NCI-H1436 treated with DMSO at 0.1 percent for 48 hours (cell line): ENCODE results near the gene LYSMD1.

ENCODE experiments used
- DNase-seq: peaks from one replicate; lab custom pipeline; 2025; lab: John Stamatoyannopoulos, UW

Gene LYSMD1

GRCh38 chr1:151175041-151175741, 9.5 kb upstream of the LYSMD1 start:
- no peak for DNase-seq

DNA sequence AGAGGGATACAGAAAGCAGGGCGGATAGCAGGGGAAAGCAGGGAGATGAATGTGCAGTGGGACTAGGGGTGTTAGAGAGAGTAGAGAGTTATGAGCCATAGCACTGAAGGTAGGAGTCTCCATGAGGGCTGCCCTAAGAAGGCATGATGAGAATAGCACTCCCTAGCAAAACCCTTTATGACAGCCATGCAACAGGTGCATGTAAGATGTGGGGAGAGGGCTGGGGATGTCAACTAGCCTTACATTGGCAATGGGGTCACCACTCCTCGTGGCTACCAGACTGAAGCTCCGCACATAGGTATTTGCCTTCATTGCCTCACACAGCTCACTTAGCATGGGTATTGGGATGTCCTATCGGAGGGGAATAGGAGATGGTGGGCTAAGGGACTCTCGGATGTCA, 5.5 kb upstream of the LYSMD1 start:
- DNase-seq = no peak

DNA sequence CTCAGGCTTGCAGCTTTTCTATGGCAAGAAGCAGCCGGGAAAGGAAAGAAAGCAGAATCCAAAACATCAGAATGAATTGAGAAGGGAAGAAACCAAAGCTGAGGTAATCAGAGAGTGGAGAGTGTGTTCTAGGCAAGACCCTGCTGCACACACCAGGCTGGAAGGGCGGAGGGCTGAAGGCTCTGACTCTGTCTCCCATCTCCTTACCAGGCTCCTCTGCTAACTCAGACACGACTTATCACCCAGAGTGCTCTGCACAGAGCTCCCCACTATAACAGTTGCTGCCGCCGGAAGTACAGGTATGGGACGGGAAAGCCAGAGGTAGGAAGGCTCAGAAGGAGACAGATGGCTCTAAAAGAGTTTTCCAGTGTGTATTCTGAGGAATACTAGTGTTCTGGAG, 1.4 kb upstream of the LYSMD1 start:
- DNase-seq = no peak

DNA sequence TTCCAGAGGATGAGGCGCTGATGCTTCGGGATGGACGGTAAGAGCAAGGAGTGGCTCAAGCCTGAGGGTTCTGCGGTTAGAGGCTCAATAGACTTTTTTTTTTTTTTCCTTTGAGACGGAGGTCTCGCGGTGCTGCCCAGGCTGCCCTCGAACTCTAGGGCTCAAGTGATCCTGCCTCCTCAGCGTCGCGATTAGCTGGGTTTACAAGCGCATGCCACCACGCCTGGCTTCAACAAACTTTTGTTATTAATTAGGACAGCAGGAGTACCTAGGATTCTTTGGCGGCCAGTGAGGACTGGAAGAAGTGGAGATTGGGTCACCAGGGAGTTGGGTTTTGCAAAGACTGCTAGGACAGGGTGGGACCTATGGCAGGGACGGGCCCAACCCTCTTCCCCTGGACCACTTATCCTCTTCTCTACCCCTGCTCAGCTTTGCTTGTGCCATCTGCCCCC, 829 bp upstream of the LYSMD1 start:
- DNase-seq = no peak

- no peak for DNase-seq
Observed at GRCh38 chr1:151165281-151165737, 393 bp downstream of the LYSMD1 start.

- no peak for DNase-seq
Observed at GRCh38 chr1:151164732-151165280, 896 bp downstream of the LYSMD1 start.

GRCh38 chr1:151159373-151159772, 6.3 kb downstream of the LYSMD1 start:
- DNase-seq = no peak

- DNase-seq = no peak
Observed at GRCh38 chr1:151158751-151159251, 6.9 kb downstream of the LYSMD1 start.

GRCh38 chr1:151158326-151158725, 7.4 kb downstream of the LYSMD1 start:
- no peak for DNase-seq

DNA sequence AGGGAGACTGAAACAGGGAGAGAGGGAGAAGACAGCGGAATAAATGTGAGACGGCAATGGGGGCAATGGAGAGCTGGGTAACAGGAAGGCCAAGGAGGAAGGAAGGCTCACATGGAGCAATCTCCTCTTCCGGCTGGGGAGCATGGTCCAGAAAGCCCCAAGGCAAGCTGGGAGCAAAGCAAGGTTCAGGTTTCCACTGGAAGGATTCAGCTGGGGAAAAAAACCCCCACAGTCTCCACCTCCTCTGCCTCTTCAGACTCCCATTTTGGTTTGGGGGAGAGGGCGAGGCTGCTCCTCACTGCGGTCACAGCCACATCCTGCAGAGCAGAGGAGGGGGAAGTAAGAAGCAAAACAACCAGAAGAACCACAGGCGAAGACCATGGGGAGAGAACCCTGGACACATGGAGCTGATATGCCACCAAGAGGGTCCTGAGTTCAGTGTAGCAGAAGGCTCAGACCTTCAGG, 8.6 kb downstream of the LYSMD1 start:
- DNase-seq = no peak

DNA sequence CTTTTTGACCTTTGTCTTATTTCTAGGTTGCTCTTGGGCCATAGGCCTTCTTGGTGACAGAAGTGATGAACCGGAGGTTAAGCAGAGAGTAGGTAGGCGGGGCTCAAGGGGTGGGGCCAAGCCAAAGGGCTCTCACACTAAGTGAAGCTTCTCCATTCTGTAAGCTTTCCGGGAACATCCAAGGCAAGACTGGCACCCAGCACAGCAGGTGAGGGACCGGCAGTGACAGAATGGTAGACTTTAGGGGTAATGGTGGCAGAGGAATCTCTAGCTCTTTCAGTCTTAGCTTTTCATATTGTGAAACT, 9.2 kb downstream of the LYSMD1 start, which contains the start of gene TNFAIP8L2:
TNFAIP8L2 (plus strand) TSS at position 135 of the 305 bp plus-strand sequence. CDS start 2,049 bp downstream, outside the sequence.
- DNase-seq = no peak

GRCh38 chr1:151147665-151148064, 18.0 kb downstream of the LYSMD1 start:
- DNase-seq = no peak

DNA sequence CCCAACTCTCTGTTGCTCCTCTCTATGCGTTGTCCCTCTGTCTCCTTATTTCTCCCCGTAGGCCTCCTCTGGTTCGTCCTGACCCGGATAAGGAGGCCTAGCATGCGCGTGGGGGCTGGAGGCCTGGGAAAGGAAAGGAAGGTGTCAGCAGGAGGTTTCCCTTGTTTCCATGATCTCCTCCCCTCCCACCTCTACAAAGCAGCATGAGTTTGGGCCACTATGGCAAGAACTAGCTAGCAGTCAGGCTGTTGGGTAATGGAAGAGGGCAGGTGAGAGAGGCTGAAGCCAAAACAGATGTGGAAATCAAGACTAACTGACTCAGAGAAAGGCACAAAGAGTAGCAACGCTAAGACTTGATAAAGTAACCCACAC, 18.6 kb downstream of the LYSMD1 start:
- no peak for DNase-seq

GRCh38 chr1:151146412-151147131, 19.1 kb downstream of the LYSMD1 start, which contains the start of gene SEMA6C:
SEMA6C (minus strand) TSS chr1:151146631; CDS start chr1:151142621, 4,010 bp downstream.
- DNase-seq = peak; percentile 66

GRCh38 chr1:151146072-151146411, 19.7 kb downstream of the LYSMD1 start:
- no peak for DNase-seq

DNA sequence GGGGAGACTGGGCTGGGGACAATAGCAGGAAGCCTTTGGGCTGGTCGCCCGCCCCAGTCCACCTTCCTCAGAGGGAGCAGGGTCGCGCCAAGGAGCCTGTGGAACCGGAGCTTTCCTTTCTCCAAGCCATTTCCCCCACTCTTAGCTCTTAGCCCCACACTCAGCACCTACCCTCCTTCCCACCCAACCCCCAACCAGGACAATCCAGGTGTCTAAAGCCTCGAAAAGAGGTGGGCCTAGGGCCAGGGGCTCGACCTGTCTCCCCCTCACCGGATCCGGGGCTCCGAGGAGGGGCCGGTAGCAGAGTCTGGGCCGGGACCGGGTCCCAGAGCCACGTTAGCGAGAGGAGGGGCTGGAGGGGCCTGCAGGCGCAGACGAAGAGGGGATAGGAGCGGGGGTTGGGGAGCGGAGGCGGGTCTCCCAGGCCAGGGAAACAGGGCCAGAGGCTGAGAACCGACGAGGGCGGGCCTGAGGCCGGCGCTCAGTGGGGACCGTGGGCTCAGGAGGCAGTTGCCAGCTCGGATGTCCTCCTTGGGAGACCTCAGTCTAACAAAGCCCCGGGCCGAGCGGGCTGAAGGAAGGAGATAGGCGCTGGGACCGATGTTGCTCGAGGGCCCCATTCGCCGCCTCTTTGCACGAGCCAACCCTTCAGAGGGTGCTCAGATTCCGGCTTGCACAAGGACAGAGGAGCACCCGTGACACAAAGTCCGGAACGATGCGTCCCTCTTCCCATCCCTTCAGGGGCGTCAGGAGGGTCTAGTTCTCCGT, 20.2 kb downstream of the LYSMD1 start:
- no peak for DNase-seq

DNA sequence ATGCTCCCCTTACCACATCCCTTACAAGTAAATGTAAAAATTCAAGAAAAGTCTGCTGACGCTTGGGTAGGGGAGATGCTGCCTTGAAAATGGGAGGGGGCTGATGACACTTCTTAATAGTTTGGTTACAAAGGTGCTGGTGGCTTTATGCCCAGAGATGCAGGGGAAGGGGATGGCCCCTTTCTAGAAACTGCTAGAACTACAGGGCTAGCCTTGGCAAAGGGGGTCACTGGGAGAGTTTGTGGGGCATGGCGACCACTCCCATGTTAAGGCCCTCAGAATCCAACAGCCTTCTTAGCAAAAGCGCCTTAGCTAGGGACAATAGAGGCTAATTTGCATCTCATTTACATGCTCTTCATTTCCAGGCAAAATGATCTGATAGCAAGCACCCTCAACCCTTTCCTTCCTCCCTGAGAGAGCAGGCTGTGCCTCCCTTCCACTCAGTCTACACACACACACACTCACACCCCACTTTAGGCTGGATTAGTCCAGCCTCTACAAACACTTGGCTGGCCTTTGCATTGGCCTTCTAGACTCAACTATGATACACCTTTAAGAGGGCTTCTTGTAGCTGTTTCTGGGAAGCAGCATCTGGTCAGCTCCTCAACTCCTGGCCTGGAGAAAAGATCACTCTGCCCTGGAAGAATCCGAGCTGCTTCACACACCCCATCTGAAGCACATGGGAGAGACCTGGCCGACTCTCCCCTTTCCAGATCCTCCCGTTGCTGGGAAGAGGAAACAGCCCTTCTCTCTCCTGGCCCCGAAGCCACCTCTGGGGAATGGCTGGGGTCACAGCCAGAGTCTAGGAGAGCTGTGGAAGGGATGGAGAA, 21.0 kb downstream of the LYSMD1 start:
- no peak for DNase-seq

GRCh38 chr1:151143986-151144385, 21.7 kb downstream of the LYSMD1 start:
- no peak for DNase-seq

- no peak for DNase-seq
Observed at GRCh38 chr1:151143057-151143435, 22.7 kb downstream of the LYSMD1 start.

DNA sequence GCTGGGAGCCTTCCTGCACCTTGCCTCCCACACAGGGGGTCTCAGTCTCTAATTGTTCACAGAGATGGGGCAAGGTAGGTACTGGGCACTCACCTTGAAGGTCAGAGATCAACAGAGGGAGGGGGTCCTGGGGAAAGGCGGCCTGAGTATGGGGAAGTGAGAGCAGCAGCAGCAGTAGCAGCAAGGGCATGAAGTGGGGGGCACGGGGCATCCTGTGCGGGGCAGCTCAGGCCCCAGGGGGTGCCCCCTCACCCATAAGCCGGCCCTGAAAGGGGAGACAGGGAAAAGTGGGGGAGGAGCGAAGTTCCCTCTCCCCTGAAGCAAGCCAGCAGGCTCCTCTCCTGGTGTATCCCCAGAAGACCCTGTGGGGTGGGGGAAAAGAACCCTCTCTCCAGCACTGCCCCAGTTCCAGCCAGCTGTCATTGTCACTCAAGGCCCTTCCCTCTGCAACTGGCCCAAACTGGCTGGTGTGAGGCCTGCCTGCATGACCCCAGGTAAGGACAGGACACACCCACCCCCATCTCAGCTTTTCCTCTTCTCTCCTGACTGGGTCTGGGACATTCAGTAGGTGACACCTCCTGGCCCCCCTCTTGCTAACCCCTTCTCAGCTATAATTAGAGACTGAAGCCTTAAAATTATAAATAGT, 23.2 kb downstream of the LYSMD1 start:
- no peak for DNase-seq

- DNase-seq = no peak
Observed at GRCh38 chr1:151137789-151138188, 27.9 kb downstream of the LYSMD1 start.
